Keratinocyte (primary cell): ENCODE data around the gene SLC27A5. TPM values are rescaled to one million over a fixed set of nuclear protein-coding genes. Genes with fewer than 3 reads are reported as not detected.

Experiments used
- DNase-seq: peaks from one replicate; pipeline ENCODE4 v3.0.0-alpha.2; 2011; ENCODE audit warnings: low read depth, missing footprints, low spot score
- FAIRE-seq: peaks from 2 replicates; lab custom pipeline; 2011; peaks lifted over from hg19 to GRCh38; lab: Jason Lieb, UNC
- H2AFZ ChIP-seq: 2 replicates; pipeline ENCODE4 v1.6.0; 2012; ENCODE audit warnings: low read length, control low read depth, inconsistent platforms; ENCODE audit not compliant: control insufficient read depth
- H3K27ac ChIP-seq: 2 replicates; pipeline ENCODE4 v1.5.1; 2011; ENCODE audit warnings: low read length; ENCODE audit not compliant: control insufficient read depth, insufficient read depth
- H3K27me3 ChIP-seq: 3 replicates; pipeline ENCODE4 v1.6.0; 2011; ENCODE audit warnings: low read length; ENCODE audit not compliant: control insufficient read depth, insufficient read depth; ENCODE audit errors: extremely low read depth
- H3K36me3 ChIP-seq, 2 experiments: 2 replicates in 1 of 2; 3 replicates in 1 of 2; pipeline ENCODE4 v1.5.1; 2011; ENCODE audit warnings: low read length in 2 of 2, mild to moderate bottlenecking in 1 of 2; ENCODE audit not compliant: control insufficient read depth in 2 of 2, insufficient read depth in 2 of 2; ENCODE audit errors: extremely low read depth in 1 of 2
- H3K4me1 ChIP-seq: 3 replicates; pipeline ENCODE4 v1.5.1; 2011; ENCODE audit warnings: low read length; ENCODE audit not compliant: control insufficient read depth, insufficient read depth; ENCODE audit errors: extremely low read depth
- H3K4me2 ChIP-seq: 3 replicates; pipeline ENCODE4 v1.6.0; 2011; ENCODE audit warnings: low read depth, low read length; ENCODE audit not compliant: control insufficient read depth, insufficient read depth; ENCODE audit errors: extremely low read depth
- H3K4me3 ChIP-seq, 3 experiments: fragments of 200-600 bp in 1 of 3; sonication (generic) in 1 of 3; 2 replicates in 2 of 3; 3 replicates in 1 of 3; pipeline ENCODE4 v1.5.1; 2011 to 2016; ENCODE audit warnings: low read length in 3 of 3, mild to moderate bottlenecking in 3 of 3, control low read depth in 2 of 3, inconsistent platforms in 1 of 3, low read depth in 1 of 3, mixed read lengths in 1 of 3, mixed run types in 1 of 3, moderate library complexity in 1 of 3; ENCODE audit not compliant: control insufficient read depth in 2 of 3, insufficient read depth in 2 of 3; ENCODE audit errors: extremely low read depth in 1 of 3
- H3K79me2 ChIP-seq: 2 replicates; pipeline ENCODE4 v1.6.0; 2012; ENCODE audit warnings: low read length; ENCODE audit not compliant: control insufficient read depth, insufficient read depth
- H3K9ac ChIP-seq: 3 replicates; pipeline ENCODE4 v1.6.0; 2011; ENCODE audit warnings: low read length; ENCODE audit not compliant: control insufficient read depth, insufficient read depth; ENCODE audit errors: extremely low read depth
- H3K9me1 ChIP-seq: 3 replicates; pipeline ENCODE4 v1.6.0; 2011; ENCODE audit warnings: low read length; ENCODE audit not compliant: control insufficient read depth, insufficient read depth; ENCODE audit errors: extremely low read depth
- H3K9me3 ChIP-seq: 2 replicates; pipeline ENCODE4 v1.5.1; 2012; ENCODE audit warnings: low read depth, low read length; ENCODE audit not compliant: control insufficient read depth
- H4K20me1 ChIP-seq: 3 replicates; pipeline ENCODE4 v1.6.0; 2011; ENCODE audit warnings: low read length; ENCODE audit not compliant: control insufficient read depth, insufficient read depth; ENCODE audit errors: extremely low read depth
- CTCF ChIP-seq, 3 experiments: IDR thresholded peaks in 1 of 3; conservative IDR thresholded peaks in 1 of 3; optimal IDR thresholded peaks in 1 of 3; 2 replicates in 2 of 3; 3 replicates in 1 of 3; pipeline versions ENCODE3 to v1.5.1; 2011; ENCODE audit warnings: low read length in 3 of 3, mild to moderate bottlenecking in 3 of 3, moderate library complexity in 2 of 3, control low read depth in 1 of 3, inconsistent platforms in 1 of 3; ENCODE audit not compliant: insufficient read depth in 2 of 3; ENCODE audit errors: extremely low read depth in 1 of 3
- EZH2 ChIP-seq: IDR thresholded peaks from one replicate; pipeline ENCODE4 v1.6.1; 2012; ENCODE audit warnings: inconsistent platforms, mild to moderate bottlenecking, low read length, moderate library complexity
- dilution Hi-C: fragments of 300-500 bp; cut with MboI; formaldehyde crosslinking; loops from one replicate; pipeline ENCODE4 v1.7.0; 2020; ENCODE audit warnings: low sequenced_read_pairs; ENCODE audit not compliant: extremely low pct_ligation_motif_present
- polyA plus RNA-seq, 5 experiments: library from polyadenylated mRNA; depleted of rRNA in 3 of 5; stranded (reverse) in 3 of 5; stranded (forward) in 1 of 5; unstranded in 1 of 5; fragments of >200 nt; gene quantifications; 1 replicate in 1 of 5; 2 replicates in 3 of 5; 3 replicates in 1 of 5; pipeline versions ENCODE4 v1.2.1 to v1.2.3, GENCODE V29; 2011 to 2012; ENCODE audit warnings: missing spikeins in 2 of 5, low read depth in 1 of 5, low replicate concordance in 1 of 5

The SLC27A5 gene
- polyA plus RNA-seq, 1 donor (not counting 4 experiments of a cell fraction or from before 2014, with no cell fraction given): 13.4 TPM

DNA sequence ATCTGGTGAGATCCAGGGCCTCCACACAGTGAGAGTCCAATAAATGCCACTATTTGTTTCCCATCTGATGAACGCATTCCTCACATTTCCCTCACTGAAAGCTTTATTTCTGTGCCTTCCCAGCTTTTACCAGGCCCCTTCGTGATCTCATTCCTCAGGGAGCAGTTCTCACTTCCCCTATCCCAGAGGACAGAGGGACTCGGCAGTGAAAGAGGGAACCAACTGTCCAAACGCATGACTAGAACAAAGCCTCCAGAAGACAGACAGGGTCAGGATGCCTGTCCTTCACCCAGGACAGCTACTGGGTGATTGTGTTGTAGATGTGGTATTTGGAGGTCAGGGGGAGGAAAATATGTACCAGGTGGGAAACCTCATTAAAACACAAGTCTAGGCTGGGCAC, 9.9 kb upstream of the SLC27A5 start:
- Histone ChIP-seq H3K9ac (no peak overlapping the region), H3K27me3 (no peaks in the 10 kb centered on the region), H3K9me3 (no peaks in the 10 kb centered on the region), H3K9me1 (no peaks in the 10 kb centered on the region), H2AFZ (no peak overlapping the region), H4K20me1 (no peaks in the 10 kb centered on the region), H3K4me2 (no peak overlapping the region), H3K79me2 (peaks cover 25% of the 10 kb centered on the region), H3K4me1 (peaks cover 13% of the 10 kb centered on the region), H3K27ac (no peak overlapping the region), H3K4me3 (no peak overlapping the region), H3K36me3 (peaks cover 4 to 5% of the 10 kb centered on the region in 2 experiments)
- TF ChIP-seq CTCF (optimal IDR thresholded peaks at IDR 0.05 in 1 of 3, IDR thresholded peaks at IDR 0.05 in 1 of 3, conservative IDR thresholded peaks at IDR 0.05 in 1 of 3; ENCODE audit: extremely low read depth in 1 of 3, insufficient read depth in 2 of 3, low read length in 3 of 3) (no peak), EZH2 (no peak)
- no peak for DNase-seq
- no peak for FAIRE-seq
- dilution Hi-C loops: no loop called here

- H3K4me3 ChIP-seq: peak overlapping the region; percentile 74 to 87 (median 85)
- H2AFZ ChIP-seq: peak overlapping the region; percentile 93
- FAIRE-seq (no peak), DNase-seq (no peak)
- H3K4me2 ChIP-seq: peak overlapping the region; percentile 92
- H3K79me2 ChIP-seq: peaks cover 39% of the 10 kb centered on the region
- H3K4me1 ChIP-seq: peaks cover 13% of the 10 kb centered on the region
- H3K9me1 ChIP-seq: no peaks in the 10 kb centered on the region
- TF ChIP-seq CTCF (optimal IDR thresholded peaks at IDR 0.05 in 1 of 3, IDR thresholded peaks at IDR 0.05 in 1 of 3, conservative IDR thresholded peaks at IDR 0.05 in 1 of 3; ENCODE audit: extremely low read depth in 1 of 3, insufficient read depth in 2 of 3, low read length in 3 of 3) (no peak), EZH2 (no peak)
- no peaks in the 10 kb centered on the region for H3K9me3 ChIP-seq
- H3K36me3 ChIP-seq: peaks cover 5 to 12% of the 10 kb centered on the region in 2 experiments
- H3K9ac ChIP-seq: peak overlapping the region; percentile 91
- peak overlapping the region; percentile 85 for H3K27ac ChIP-seq
- dilution Hi-C loops: no loop called here
- H3K27me3 ChIP-seq: no peaks in the 10 kb centered on the region
- H4K20me1 ChIP-seq: no peaks in the 10 kb centered on the region
Measured at GRCh38 chr19:58520257-58520599, 8.4 kb upstream of the SLC27A5 start.
